Endodermal cell (in vitro differentiated cells): Measurements from ENCODE around the gene PHF2. TPM values are rescaled to one million over a fixed set of nuclear protein-coding genes. Genes with fewer than 3 reads are reported as not detected.
A peak's percentile ranks its signal among the peaks of the same experiment; 100 is the strongest.

ENCODE experiments used
- DNase-seq: peaks from one replicate; pipeline ENCODE4 v3.0.0-alpha.2; 2017
- H3K27ac ChIP-seq: 2 replicates; pipeline ENCODE4 v1.5.1; 2013; ENCODE audit warnings: mild to moderate bottlenecking, low read depth, low read length, moderate library complexity
- H3K27me3 ChIP-seq: 2 replicates; pipeline ENCODE4 v1.6.1; 2013; ENCODE audit warnings: mild to moderate bottlenecking, low read length, moderate library complexity; ENCODE audit not compliant: insufficient read depth, control insufficient read depth, poor library complexity, severe bottlenecking
- H3K36me3 ChIP-seq: 2 replicates; pipeline ENCODE4 v1.7.0; 2013; ENCODE audit warnings: mild to moderate bottlenecking, low read length, moderate library complexity; ENCODE audit not compliant: control insufficient read depth, insufficient read depth
- H3K4me1 ChIP-seq: one replicate; pipeline ENCODE4 v1.7.0; 2013; ENCODE audit warnings: low read length; ENCODE audit not compliant: control insufficient read depth, insufficient read depth
- H3K4me3 ChIP-seq: 2 replicates; pipeline ENCODE4 v1.5.1; 2013; ENCODE audit warnings: mild to moderate bottlenecking, low read length, moderate library complexity
- H3K9ac ChIP-seq: 2 replicates; pipeline ENCODE4 v1.6.1; 2013; ENCODE audit warnings: mild to moderate bottlenecking, low read length, moderate library complexity; ENCODE audit not compliant: poor library complexity, severe bottlenecking; ENCODE audit errors: extremely low read depth
- H3K9me3 ChIP-seq: 2 replicates; pipeline ENCODE4 v1.6.1; 2013; ENCODE audit warnings: mild to moderate bottlenecking, low read length, moderate library complexity; ENCODE audit not compliant: control insufficient read depth
- H3K27ac Mint-ChIP-seq: 2 replicates; pipeline ENCODE4 v1.8.0; 2020; ENCODE audit warnings: mixed read lengths
- H3K27me3 Mint-ChIP-seq: 2 replicates; pipeline ENCODE4 v1.8.0; 2021; ENCODE audit warnings: mild to moderate bottlenecking, mixed read lengths; ENCODE audit not compliant: insufficient read depth
- H3K36me3 Mint-ChIP-seq: 2 replicates; pipeline ENCODE4 v1.8.0; 2020; ENCODE audit warnings: low read depth, mixed read lengths
- H3K4me1 Mint-ChIP-seq: 2 replicates; pipeline ENCODE4 v1.8.0; 2020; ENCODE audit warnings: mixed read lengths
- H3K4me3 Mint-ChIP-seq: 2 replicates; pipeline ENCODE4 v1.8.0; 2020; ENCODE audit warnings: mild to moderate bottlenecking, moderate library complexity, mixed read lengths
- H3K9me3 Mint-ChIP-seq: 2 replicates; pipeline ENCODE4 v1.8.0; 2020; ENCODE audit warnings: mild to moderate bottlenecking, mixed read lengths
- WGBS, 2 experiments: methylation state at CpG; one replicate each; pipeline versions ENCODE4 v1.1.5 to v1.1.7; 2013; ENCODE audit warnings: missing lambda C conversion rate in 2 of 2, mixed read lengths in 1 of 2; ENCODE audit not compliant: insufficient coverage in 1 of 2, insufficient read length in 1 of 2; 5-methylcytosine and 5-hydroxymethylcytosine counted together
- total RNA-seq, 2 donors: library from RNA; stranded (reverse); fragmentation: NEBNext Ultra II Directional in 1 of 2; extraction: Animal tissue kit (Norgen Biotek cat#: 25700) in 1 of 2; gene quantifications; 2 replicates in 1 of 2; 3 replicates in 1 of 2; pipeline ENCODE4 v1.2.1, GENCODE V29; 2021
- TF ChIP-seq, protein P1 (sequence below): fragments of 200-600 bp; sonication (generic); conservative IDR thresholded peaks from 2 replicates; pipeline ENCODE4 v1.5.0; 2021; ENCODE audit warnings: antibody characterized with exemption, mild to moderate bottlenecking

Gene PHF2
- total RNA-seq, 2 donors from 2014 or later = 17.1 to 20.2 TPM

DNA sequence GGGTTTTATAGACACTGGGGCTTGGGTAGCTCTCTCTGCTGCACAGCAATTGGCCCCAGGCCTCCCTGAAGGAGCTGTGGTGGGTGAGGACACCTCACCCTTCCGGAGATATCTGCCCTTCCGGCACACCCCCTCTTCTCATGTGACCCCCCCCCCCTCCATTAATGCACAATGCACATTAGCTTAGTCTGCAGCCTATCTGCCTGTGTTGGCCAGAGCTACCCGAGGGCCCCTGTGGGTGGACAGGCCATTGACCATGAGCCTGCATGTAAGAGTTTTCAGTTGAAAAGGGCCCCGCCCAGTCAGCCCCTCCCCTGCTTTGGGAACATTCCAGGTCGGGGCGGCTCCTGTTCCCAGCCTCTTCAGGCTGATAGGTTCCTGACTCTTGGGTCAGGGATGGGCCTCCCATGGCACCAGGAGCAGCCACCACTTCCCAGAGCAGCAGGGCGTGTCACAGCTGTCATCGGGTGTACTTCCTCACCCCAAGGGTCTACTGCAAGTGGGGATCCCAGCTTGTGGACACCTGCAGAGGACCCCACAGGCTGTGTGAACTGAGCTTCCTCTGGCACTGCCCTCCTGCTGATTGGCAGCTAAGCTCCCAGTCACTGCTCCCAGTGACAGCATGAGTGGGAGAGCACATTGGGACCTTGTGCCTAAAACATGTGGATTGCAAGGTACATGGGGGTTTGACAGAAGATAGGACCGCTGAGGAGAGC, 17.8 kb downstream of the PHF2 start:
- H3K27ac Mint-ChIP-seq = no peak overlapping the region
- no peak overlapping the region for H3K4me3 Mint-ChIP-seq
- H3K27ac ChIP-seq = no peak overlapping the region
- 73 to 81% methylated on average over 7 to 9 of the region's 9 CpGs for WGBS, 2 experiments
- peaks cover 3% of the 10 kb centered on the region for H3K4me1 ChIP-seq
- TF ChIP-seq, protein P1, sequence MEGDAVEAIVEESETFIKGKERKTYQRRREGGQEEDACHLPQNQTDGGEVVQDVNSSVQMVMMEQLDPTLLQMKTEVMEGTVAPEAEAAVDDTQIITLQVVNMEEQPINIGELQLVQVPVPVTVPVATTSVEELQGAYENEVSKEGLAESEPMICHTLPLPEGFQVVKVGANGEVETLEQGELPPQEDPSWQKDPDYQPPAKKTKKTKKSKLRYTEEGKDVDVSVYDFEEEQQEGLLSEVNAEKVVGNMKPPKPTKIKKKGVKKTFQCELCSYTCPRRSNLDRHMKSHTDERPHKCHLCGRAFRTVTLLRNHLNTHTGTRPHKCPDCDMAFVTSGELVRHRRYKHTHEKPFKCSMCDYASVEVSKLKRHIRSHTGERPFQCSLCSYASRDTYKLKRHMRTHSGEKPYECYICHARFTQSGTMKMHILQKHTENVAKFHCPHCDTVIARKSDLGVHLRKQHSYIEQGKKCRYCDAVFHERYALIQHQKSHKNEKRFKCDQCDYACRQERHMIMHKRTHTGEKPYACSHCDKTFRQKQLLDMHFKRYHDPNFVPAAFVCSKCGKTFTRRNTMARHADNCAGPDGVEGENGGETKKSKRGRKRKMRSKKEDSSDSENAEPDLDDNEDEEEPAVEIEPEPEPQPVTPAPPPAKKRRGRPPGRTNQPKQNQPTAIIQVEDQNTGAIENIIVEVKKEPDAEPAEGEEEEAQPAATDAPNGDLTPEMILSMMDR = no peak
- no peak overlapping the region for H3K4me3 ChIP-seq
- no peak overlapping the region for H3K9ac ChIP-seq
- H3K27me3 ChIP-seq = no peaks in the 10 kb centered on the region
- H3K9me3 Mint-ChIP-seq = no peaks in the 10 kb centered on the region
- peak; percentile 71 for DNase-seq
- H3K4me1 Mint-ChIP-seq = peaks cover 17% of the 10 kb centered on the region
- H3K36me3 ChIP-seq = no peaks in the 10 kb centered on the region
- H3K9me3 ChIP-seq = no peaks in the 10 kb centered on the region
- no peaks in the 10 kb centered on the region for H3K27me3 Mint-ChIP-seq
- H3K36me3 Mint-ChIP-seq = no peaks in the 10 kb centered on the region

DNA sequence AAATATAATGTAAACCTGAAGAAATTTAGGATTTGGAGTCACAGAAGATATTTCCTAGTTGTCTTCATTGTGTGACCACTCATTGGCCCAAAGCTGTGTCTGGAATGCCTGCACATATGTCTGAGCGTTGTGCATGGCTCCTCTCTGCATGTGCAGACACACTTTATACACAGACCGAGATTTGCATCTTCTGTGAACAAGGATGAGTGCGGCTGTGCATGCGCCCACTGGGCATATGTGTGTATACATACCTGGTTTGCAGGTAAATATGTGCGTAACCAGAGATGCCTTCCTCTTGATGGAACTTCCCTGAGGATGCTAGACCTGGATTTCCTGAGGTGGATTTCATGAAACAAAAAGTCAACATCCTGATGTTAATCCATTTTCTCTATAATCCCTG, 19.1 kb downstream of the PHF2 start:
- Histone ChIP-seq H3K36me3 (no peaks in the 10 kb centered on the region), H3K27me3 (no peaks in the 10 kb centered on the region), H3K9ac (no peak overlapping the region), H3K4me1 (peaks cover 8% of the 10 kb centered on the region), H3K4me3 (no peak overlapping the region), H3K27ac (no peak overlapping the region), H3K9me3 (no peaks in the 10 kb centered on the region)
- Mint-ChIP-seq H3K36me3 (no peaks in the 10 kb centered on the region), H3K4me1 (peaks cover 25% of the 10 kb centered on the region), H3K27me3 (no peaks in the 10 kb centered on the region), H3K9me3 (no peaks in the 10 kb centered on the region), H3K27ac (no peak overlapping the region), H3K4me3 (no peak overlapping the region)
- TF ChIP-seq, protein P1 = no peak
- DNase-seq = peak; percentile 10
- WGBS, 2 experiments = 98 to 99% methylated on average over 5 of the region's 5 CpGs

DNA sequence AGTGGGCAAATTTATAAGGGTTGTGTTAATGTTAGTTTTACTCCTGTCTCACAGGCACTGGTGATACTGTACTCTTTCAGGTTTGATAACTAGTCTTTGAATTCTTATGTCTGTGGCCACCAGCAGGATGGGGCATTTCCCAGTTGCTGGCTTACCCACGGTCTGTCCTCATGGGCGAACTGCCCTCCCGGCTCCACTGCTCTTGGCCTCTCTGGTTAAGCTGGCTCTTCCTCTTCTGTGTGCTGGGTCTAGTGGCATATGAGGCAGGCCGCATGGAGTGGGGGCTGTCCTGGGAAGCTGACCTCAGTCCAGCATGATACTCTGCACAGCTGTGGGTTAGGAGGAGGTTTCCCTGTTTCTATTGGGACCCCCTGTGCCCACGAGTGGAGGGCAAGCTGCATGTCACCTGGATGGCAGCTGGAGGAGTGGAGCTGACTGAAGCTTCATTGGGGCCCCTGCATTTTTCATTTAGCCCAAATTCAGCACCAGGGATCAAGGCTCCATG, 19.5 kb downstream of the PHF2 start:
- Histone ChIP-seq H3K4me3 (no peak overlapping the region), H3K9me3 (no peaks in the 10 kb centered on the region), H3K27ac (no peak overlapping the region), H3K4me1 (peaks cover 9% of the 10 kb centered on the region), H3K27me3 (no peaks in the 10 kb centered on the region), H3K36me3 (no peaks in the 10 kb centered on the region), H3K9ac (no peak overlapping the region)
- Mint-ChIP-seq H3K27me3 (no peaks in the 10 kb centered on the region), H3K4me3 (no peak overlapping the region), H3K4me1 (peaks cover 29% of the 10 kb centered on the region), H3K36me3 (no peaks in the 10 kb centered on the region), H3K9me3 (no peaks in the 10 kb centered on the region), H3K27ac (no peak overlapping the region)
- DNase-seq = peak; percentile 37
- WGBS, 2 experiments = 70 to 93% methylated on average over 2 to 5 of the region's 5 CpGs
- TF ChIP-seq, protein P1 = no peak
